Upper lobe of left lung (tissue), 4 donors: ENCODE results near the gene SLC26A2.

ENCODE experiments used
- EP300 ChIP-seq, 4 donors: sonication (generic); formaldehyde crosslinking; IDR thresholded peaks; one replicate each; pipeline ENCODE4 v1.5.1; 2017; ENCODE audit warnings: antibody characterized with exemption in 4 of 4, control low read depth in 2 of 4
- POLR2A ChIP-seq, 4 donors: fragments of 450-650 bp; IDR thresholded peaks; one replicate each; pipeline ENCODE4 v1.5.1; 2016 to 2017; ENCODE audit warnings: antibody characterized with exemption in 4 of 4, mild to moderate bottlenecking in 2 of 4
- POLR2AphosphoS5 ChIP-seq, 2 donors: sonication (generic); formaldehyde crosslinking; IDR thresholded peaks; one replicate each; pipeline ENCODE4 v1.5.1; 2017; ENCODE audit warnings: antibody characterized with exemption in 2 of 2
- TF ChIP-seq, protein P1 (sequence below), 6 experiments: fragments of 450-650 bp in 4 of 6; fragments of 200-600 bp in 2 of 6; sonication (generic) in 2 of 6; IDR thresholded peaks; one replicate each; pipeline ENCODE4 v1.5.1; 2016 to 2019; ENCODE audit warnings: antibody characterized with exemption in 6 of 6

DNA sequence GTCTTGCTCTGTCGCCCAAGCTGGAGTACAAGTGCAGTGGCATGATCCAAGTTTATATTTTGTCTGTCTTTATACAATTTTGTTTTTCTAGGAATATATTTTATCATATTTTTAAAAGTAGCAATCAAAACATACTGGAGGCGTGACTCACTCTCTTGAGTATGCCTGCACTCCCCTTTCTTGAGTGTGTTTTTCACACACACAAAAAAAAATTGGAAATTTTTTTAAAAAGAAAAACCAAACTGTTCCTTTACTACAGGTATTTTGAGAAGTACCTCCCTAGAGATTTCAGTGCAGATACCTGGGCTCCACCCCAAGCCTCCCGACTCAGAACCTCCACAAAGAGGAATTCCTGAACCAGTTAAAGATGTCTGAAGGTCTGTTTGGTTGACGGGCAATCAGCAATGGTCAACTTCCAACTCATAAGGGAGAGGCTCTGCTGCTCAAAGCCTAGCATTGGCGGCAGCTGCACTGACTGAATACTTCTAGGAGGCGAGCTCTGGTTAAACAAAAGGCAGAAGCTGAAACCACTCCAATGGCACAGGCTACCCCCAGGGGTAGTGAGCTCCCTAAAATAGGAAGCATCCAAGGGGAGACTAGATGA, 43.4 kb upstream of the SLC26A2 start:
- TF ChIP-seq POLR2A (IDR thresholded peaks at IDR 0.05) (no peak), EP300 (IDR thresholded peaks at IDR 0.05) (no peak), POLR2AphosphoS5 (IDR thresholded peaks at IDR 0.05) (no peak)
- TF ChIP-seq, protein P1, sequence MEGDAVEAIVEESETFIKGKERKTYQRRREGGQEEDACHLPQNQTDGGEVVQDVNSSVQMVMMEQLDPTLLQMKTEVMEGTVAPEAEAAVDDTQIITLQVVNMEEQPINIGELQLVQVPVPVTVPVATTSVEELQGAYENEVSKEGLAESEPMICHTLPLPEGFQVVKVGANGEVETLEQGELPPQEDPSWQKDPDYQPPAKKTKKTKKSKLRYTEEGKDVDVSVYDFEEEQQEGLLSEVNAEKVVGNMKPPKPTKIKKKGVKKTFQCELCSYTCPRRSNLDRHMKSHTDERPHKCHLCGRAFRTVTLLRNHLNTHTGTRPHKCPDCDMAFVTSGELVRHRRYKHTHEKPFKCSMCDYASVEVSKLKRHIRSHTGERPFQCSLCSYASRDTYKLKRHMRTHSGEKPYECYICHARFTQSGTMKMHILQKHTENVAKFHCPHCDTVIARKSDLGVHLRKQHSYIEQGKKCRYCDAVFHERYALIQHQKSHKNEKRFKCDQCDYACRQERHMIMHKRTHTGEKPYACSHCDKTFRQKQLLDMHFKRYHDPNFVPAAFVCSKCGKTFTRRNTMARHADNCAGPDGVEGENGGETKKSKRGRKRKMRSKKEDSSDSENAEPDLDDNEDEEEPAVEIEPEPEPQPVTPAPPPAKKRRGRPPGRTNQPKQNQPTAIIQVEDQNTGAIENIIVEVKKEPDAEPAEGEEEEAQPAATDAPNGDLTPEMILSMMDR (IDR thresholded peaks at IDR 0.05) = no peak
